ENCODE results near the gene CLEC4E.
"Not testable (repeated sequence)": the region's sequence is repeated elsewhere in the genome, so short reads cannot be mapped to it uniquely, and the experiment has no call there.

Gene CLEC4E

GRCh38 chr12:8540831-8541230, at the start of gene CLEC4E:
Gene CLEC4E, minus strand, starts transcription at chr12:8540905. Its CDS starts 108 bp downstream, at chr12:8540797.
- DNase-seq (ENCODE audit: low spot score) = not testable (repeated sequence)

GRCh38 chr12:8589679-8590078, 49.0 kb upstream of the CLEC4E start:
- no peak for DNase-seq (ENCODE audit: low spot score)

GRCh38 chr12:8584478-8584877, 43.8 kb upstream of the CLEC4E start:
- DNase-seq (ENCODE audit: low spot score) = not testable (repeated sequence)

- no peak for DNase-seq (ENCODE audit: low spot score)
Observed at GRCh38 chr12:8584004-8584403, 43.3 kb upstream of the CLEC4E start.

GRCh38 chr12:8581098-8581784, 40.5 kb upstream of the CLEC4E start:
- DNase-seq (ENCODE audit: low spot score) = no peak

- DNase-seq (ENCODE audit: low spot score) = no peak
Observed at GRCh38 chr12:8577879-8578278, 37.2 kb upstream of the CLEC4E start.

GRCh38 chr12:8572507-8572906, 31.8 kb upstream of the CLEC4E start:
- DNase-seq (ENCODE audit: low spot score) = peak; percentile 9

- DNase-seq (ENCODE audit: low spot score) = no peak
Observed at GRCh38 chr12:8566525-8566924, 25.8 kb upstream of the CLEC4E start.

- not testable (repeated sequence) for DNase-seq (ENCODE audit: low spot score)
Observed at GRCh38 chr12:8566052-8566451, 25.3 kb upstream of the CLEC4E start.

GRCh38 chr12:8564656-8565055, 24.0 kb upstream of the CLEC4E start:
- no peak for DNase-seq (ENCODE audit: low spot score)

- no peak for DNase-seq (ENCODE audit: low spot score)
Observed at GRCh38 chr12:8563356-8563755, 22.7 kb upstream of the CLEC4E start.

- DNase-seq (ENCODE audit: low spot score) = no peak
Observed at GRCh38 chr12:8562310-8562709, 21.6 kb upstream of the CLEC4E start.

GRCh38 chr12:8561011-8561410, 20.3 kb upstream of the CLEC4E start:
- no peak for DNase-seq (ENCODE audit: low spot score)

- DNase-seq (ENCODE audit: low spot score) = no peak
Observed at GRCh38 chr12:8559676-8560075, 19.0 kb upstream of the CLEC4E start.

GRCh38 chr12:8556531-8557097, 15.9 kb upstream of the CLEC4E start:
- no peak for DNase-seq (ENCODE audit: low spot score)

GRCh38 chr12:8554451-8555195, 13.9 kb upstream of the CLEC4E start:
- DNase-seq (ENCODE audit: low spot score) = no peak

GRCh38 chr12:8553088-8553627, 12.5 kb upstream of the CLEC4E start:
- DNase-seq (ENCODE audit: low spot score) = no peak

GRCh38 chr12:8549381-8549780, 8.7 kb upstream of the CLEC4E start:
- DNase-seq (ENCODE audit: low spot score) = no peak

- no peak for DNase-seq (ENCODE audit: low spot score)
Observed at GRCh38 chr12:8548192-8548591, 7.5 kb upstream of the CLEC4E start.

GRCh38 chr12:8547645-8548044, 6.9 kb upstream of the CLEC4E start:
- DNase-seq (ENCODE audit: low spot score) = no peak

- DNase-seq (ENCODE audit: low spot score) = no peak
Observed at GRCh38 chr12:8546591-8546990, 5.9 kb upstream of the CLEC4E start.

GRCh38 chr12:8544295-8544694, 3.6 kb upstream of the CLEC4E start:
- DNase-seq (ENCODE audit: low spot score) = peak; percentile 73

- DNase-seq (ENCODE audit: low spot score) = no peak
Observed at GRCh38 chr12:8541562-8541961, 857 bp upstream of the CLEC4E start.
